Common myeloid progenitor, CD34-positive (primary cell): ENCODE data around the gene GPATCH8.

Experiments
- CTCF ChIA-PET: fragments of 350-600 bp; sonication (Branson Sonifier 250); formaldehyde crosslinking; loops from one replicate; lab custom pipeline; 2021; ENCODE audit warnings: antibody characterized with exemption; lab: Charles Lee
- POLR2A ChIA-PET: fragments of 350-600 bp; sonication (Branson Sonifier 250); formaldehyde crosslinking; loops from one replicate; lab custom pipeline; 2021; ENCODE audit warnings: antibody characterized with exemption; lab: Charles Lee
- DNase-seq, 3 donors: peaks; one replicate each; pipeline versions ENCODE4 v3.0.0 to v3.0.0-alpha.2; 2013
- H3K27ac ChIP-seq, 2 experiments: 1 replicate in 1 of 2; 2 replicates in 1 of 2; pipeline ENCODE4 v1.7.0; 2013; ENCODE audit warnings: inconsistent platforms in 2 of 2, low read length in 2 of 2, mild to moderate bottlenecking in 2 of 2, low read depth in 1 of 2, moderate library complexity in 1 of 2; ENCODE audit not compliant: severe bottlenecking in 2 of 2, insufficient read depth in 1 of 2, poor library complexity in 1 of 2
- H3K27me3 ChIP-seq, 5 experiments: replicated peaks in 2 of 5; 1 replicate in 3 of 5; 2 replicates in 2 of 5; pipeline versions ENCODE4 v1.6.1 to v1.7.0; 2013; ENCODE audit warnings: low read length in 4 of 5, mild to moderate bottlenecking in 2 of 5, moderate library complexity in 2 of 5, inconsistent platforms in 1 of 5; ENCODE audit not compliant: insufficient read depth in 5 of 5, control insufficient read depth in 4 of 5
- H3K36me3 ChIP-seq, 4 experiments: 1 replicate in 2 of 4; 2 replicates in 2 of 4; pipeline versions ENCODE4 v1.6.1 to v1.7.0; 2013; ENCODE audit warnings: low read length in 3 of 4, control low read depth in 1 of 4, mild to moderate bottlenecking in 1 of 4; ENCODE audit not compliant: control insufficient read depth in 4 of 4, insufficient read depth in 4 of 4
- H3K4me1 ChIP-seq, 4 experiments: 1 replicate in 3 of 4; 2 replicates in 1 of 4; pipeline versions ENCODE4 v1.6.1 to v1.7.1; 2013; ENCODE audit warnings: low read length in 3 of 4, mild to moderate bottlenecking in 3 of 4, control low read depth in 1 of 4, inconsistent platforms in 1 of 4, moderate library complexity in 1 of 4; ENCODE audit not compliant: control insufficient read depth in 4 of 4, insufficient read depth in 4 of 4; ENCODE audit errors: control extremely low read depth in 1 of 4
- H3K4me3 ChIP-seq, 7 experiments: 1 replicate in 4 of 7; 2 replicates in 3 of 7; pipeline versions ENCODE4 v1.5.1 to v1.7.0; 2013; ENCODE audit warnings: mild to moderate bottlenecking in 7 of 7, low read length in 6 of 7, moderate library complexity in 6 of 7, inconsistent platforms in 2 of 7, low read depth in 2 of 7, control low read depth in 1 of 7; ENCODE audit not compliant: insufficient read depth in 4 of 7, control insufficient read depth in 1 of 7; ENCODE audit errors: extremely low read depth in 1 of 7
- H3K9me3 ChIP-seq, 5 experiments: 1 replicate in 4 of 5; 2 replicates in 1 of 5; pipeline versions ENCODE4 v1.6.1 to v1.7.1; 2013; ENCODE audit warnings: low read length in 4 of 5, mild to moderate bottlenecking in 2 of 5, inconsistent platforms in 1 of 5, low read depth in 1 of 5, moderate library complexity in 1 of 5; ENCODE audit not compliant: control insufficient read depth in 4 of 5, insufficient read depth in 2 of 5; ENCODE audit errors: control extremely low read depth in 1 of 5
- WGBS: methylation state at CpG from one replicate; pipeline ENCODE4 v1.1.5; 2013; ENCODE audit not compliant: insufficient coverage; 5-methylcytosine and 5-hydroxymethylcytosine counted together

GPATCH8 gene

GRCh38 chr17:44363613-44364159, 139.5 kb downstream of the GPATCH8 start, which contains the start of gene FAM171A2:
Gene FAM171A2, minus strand, starts transcription at chr17:44363853. Its CDS starts 139 bp downstream, at chr17:44363714.
- no peaks in the 10 kb centered on the region for H3K9me3 ChIP-seq
- H3K4me3 ChIP-seq = peak within 1 kb of the TSS; percentile 57 to 84 (median 70)
- H3K27ac ChIP-seq = peak within 1 kb of the TSS in 1 of 2 experiments; percentile 54
- ChIA-PET CTCF (interaction anchor here (0.9 to 5.0 kb wide), 13 partner anchors 12 to 160 kb away, joined by 3 to 21 read pairs (median 5); partner anchors contain the start of gene GRN), POLR2A (no interaction called here)
- H3K27me3 ChIP-seq = peaks cover 0 to 3% (median 0%) of the 10 kb centered on the region in 5 experiments
- peaks cover 0 to 32% (median 18%) of the 10 kb centered on the region in 4 experiments for H3K4me1 ChIP-seq
- H3K36me3 ChIP-seq = peaks cover 0 to 3% (median 1%) of the 10 kb centered on the region in 4 experiments
- WGBS = 0% methylated on average over 23 of the region's 63 CpGs
- peak; percentile 66 to 75 (median 74) for DNase-seq

- Histone ChIP-seq H3K27me3 (peaks cover 0 to 3% (median 0%) of the 10 kb centered on the region in 5 experiments), H3K4me1 (peaks cover 0 to 32% (median 18%) of the 10 kb centered on the region in 4 experiments), H3K4me3 (peak overlapping the region; percentile 57 to 84 (median 70)), H3K27ac (peak overlapping the region in 1 of 2 experiments; percentile 54), H3K36me3 (peaks cover 0 to 6% (median 1%) of the 10 kb centered on the region in 4 experiments), H3K9me3 (no peaks in the 10 kb centered on the region)
- WGBS = 0% methylated on average over 16 of the region's 45 CpGs
- CTCF ChIA-PET = interaction anchor here (0.9 to 5.0 kb wide), 14 partner anchors 12 to 160 kb away, joined by 3 to 21 read pairs (median 4); partner anchors contain the start of gene GRN
- DNase-seq = peak; percentile 16 to 35 (median 33)
- POLR2A ChIA-PET = no interaction called here
Observed at GRCh38 chr17:44362949-44363612, 140.1 kb downstream of the GPATCH8 start.

GRCh38 chr17:44362459-44362948, 140.7 kb downstream of the GPATCH8 start:
- Histone ChIP-seq H3K27me3 (peaks cover 0 to 3% (median 0%) of the 10 kb centered on the region in 5 experiments), H3K4me1 (peaks cover 0 to 32% (median 18%) of the 10 kb centered on the region in 4 experiments), H3K9me3 (no peaks in the 10 kb centered on the region), H3K4me3 (peak overlapping the region in 5 of 7 experiments; percentile 67 to 84 (median 75)), H3K27ac (peak overlapping the region in 1 of 2 experiments; percentile 54), H3K36me3 (peaks cover 0 to 6% (median 1%) of the 10 kb centered on the region in 4 experiments)
- DNase-seq = no peak
- 17% methylated on average over 4 of the region's 11 CpGs for WGBS
- POLR2A ChIA-PET = no interaction called here
- CTCF ChIA-PET = interaction anchor here (0.9 to 5.0 kb wide), 10 partner anchors 11 to 159 kb away, joined by 3 to 21 read pairs (median 6); partner anchors contain the start of gene GRN

- no peak for DNase-seq
- 87% methylated on average over 5 of the region's 11 CpGs for WGBS
- peaks cover 0 to 32% (median 18%) of the 10 kb centered on the region in 4 experiments for H3K4me1 ChIP-seq
- H3K4me3 ChIP-seq = peak overlapping the region in 3 of 7 experiments; percentile 75 to 84 (median 80)
- no peaks in the 10 kb centered on the region for H3K9me3 ChIP-seq
- H3K36me3 ChIP-seq = peaks cover 0 to 6% (median 1%) of the 10 kb centered on the region in 4 experiments
- POLR2A ChIA-PET = interaction anchor here (0.5 kb wide), 1 partner anchor 449 kb away, joined by 3 read pairs; no protein-coding TSS in a partner anchor
- H3K27me3 ChIP-seq = peaks cover 0 to 3% (median 0%) of the 10 kb centered on the region in 5 experiments
- CTCF ChIA-PET = interaction anchor here (0.9 to 5.0 kb wide), 9 partner anchors 10 to 162 kb away, joined by 3 to 21 read pairs (median 7); partner anchors contain the start of gene GRN
- no peak overlapping the region for H3K27ac ChIP-seq
Observed at GRCh38 chr17:44361292-44362260, 141.6 kb downstream of the GPATCH8 start.

GRCh38 chr17:44360826-44361225, 142.4 kb downstream of the GPATCH8 start:
- DNase-seq = no peak
- Histone ChIP-seq H3K27me3 (peaks cover 0 to 3% (median 0%) of the 10 kb centered on the region in 5 experiments), H3K36me3 (peaks cover 0 to 6% (median 3%) of the 10 kb centered on the region in 4 experiments), H3K9me3 (no peaks in the 10 kb centered on the region), H3K4me1 (peaks cover 0 to 32% (median 18%) of the 10 kb centered on the region in 4 experiments), H3K27ac (no peak overlapping the region), H3K4me3 (no peak overlapping the region)
- whole genome bisulfite sequencing = no CpG with 5 or more reads among the region's 5 CpGs
- ChIA-PET CTCF (interaction anchor here (1.1 to 5.0 kb wide), 5 partner anchors 10 to 163 kb away, joined by 3 to 21 read pairs (median 5); no protein-coding TSS in a partner anchor), POLR2A (no interaction called here)

- DNase-seq = no peak
- WGBS = 76% methylated on average over 5 of the region's 6 CpGs
- H3K27me3 ChIP-seq = peaks cover 0 to 3% (median 0%) of the 10 kb centered on the region in 5 experiments
- H3K4me1 ChIP-seq = peaks cover 0 to 35% (median 19%) of the 10 kb centered on the region in 4 experiments
- no peak overlapping the region for H3K4me3 ChIP-seq
- POLR2A ChIA-PET = interaction anchor here (0.6 to 1.3 kb wide), 2 partner anchors 9 to 27 kb away, joined by 3 to 5 read pairs; no protein-coding TSS in a partner anchor
- CTCF ChIA-PET = interaction anchor here (1.0 to 5.0 kb wide), 9 partner anchors 9 to 163 kb away, joined by 3 to 21 read pairs (median 5); partner anchors contain the start of gene GRN
- H3K9me3 ChIP-seq = no peaks in the 10 kb centered on the region
- H3K27ac ChIP-seq = no peak overlapping the region
- H3K36me3 ChIP-seq = peaks cover 0 to 7% (median 3%) of the 10 kb centered on the region in 4 experiments
Observed at GRCh38 chr17:44360144-44360533, 143.1 kb downstream of the GPATCH8 start.
